HepG2 (cell line): ENCODE data around the gene KIF25. TPM values are rescaled to one million over a fixed set of nuclear protein-coding genes. Genes with fewer than 3 reads are reported as not detected.
A peak's percentile ranks its signal among the peaks of the same experiment; 100 is the strongest.

Experiments
- BCL6 ChIP-seq: IDR thresholded peaks from 2 replicates; pipeline ENCODE4 v1.6.1; 2016; ENCODE audit warnings: missing genetic modification reagents, missing compliant biosample characterization
- BHLHE40 ChIP-seq: IDR thresholded peaks from 2 replicates; pipeline ENCODE4 v1.6.1; 2011; ENCODE audit warnings: low read length, improper control_type of control experiment
- CTCF ChIP-seq: sonication (generic); formaldehyde crosslinking; IDR thresholded peaks from 2 replicates; pipeline ENCODE4 v1.5.0; 2020; ENCODE audit warnings: mild to moderate bottlenecking, missing genetic modification reagents, moderate library complexity
- FOXA1 ChIP-seq, 2 experiments: fragments of 450-650 bp in 1 of 2; sonication (generic) in 1 of 2; formaldehyde crosslinking in 1 of 2; IDR thresholded peaks; 2 replicates each; pipeline versions ENCODE4 v1.4.0 to v1.6.1; 2016 to 2020; ENCODE audit warnings: missing genetic modification reagents in 1 of 2
- FOXP1 ChIP-seq, 2 experiments: fragments of 450-650 bp in 1 of 2; IDR thresholded peaks; 2 replicates each; pipeline ENCODE4 v1.6.1; 2017 to 2018; ENCODE audit warnings: antibody characterized with exemption in 1 of 2
- GPBP1L1 ChIP-seq: sonication (generic); formaldehyde crosslinking; IDR thresholded peaks from 2 replicates; pipeline ENCODE4 v1.5.0; 2020; ENCODE audit warnings: mild to moderate bottlenecking, missing genetic modification reagents
- HNF1A ChIP-seq, 2 experiments: sonication (generic) in 1 of 2; formaldehyde crosslinking in 1 of 2; IDR thresholded peaks; 2 replicates each; pipeline versions ENCODE4 v1.4.0 to v1.6.1; 2016 to 2020; ENCODE audit warnings: borderline replicate concordance in 1 of 2, low read depth in 1 of 2, mild to moderate bottlenecking in 1 of 2, missing genetic modification reagents in 1 of 2
- HOXA3 ChIP-seq: sonication (generic); formaldehyde crosslinking; IDR thresholded peaks from 2 replicates; pipeline ENCODE4 v1.5.0; 2020; ENCODE audit warnings: missing genetic modification reagents
- HOXA7 ChIP-seq: sonication (generic); formaldehyde crosslinking; IDR thresholded peaks from 2 replicates; pipeline ENCODE4 v1.8.1; 2022; ENCODE audit warnings: mild to moderate bottlenecking, missing genetic modification reagents, moderate library complexity
- KLF16 ChIP-seq, 2 experiments: sonication (generic) in 1 of 2; formaldehyde crosslinking in 1 of 2; IDR thresholded peaks; 2 replicates each; pipeline versions ENCODE4 v1.6.1 to v1.8.0; 2016 to 2023; ENCODE audit warnings: missing genetic modification reagents in 2 of 2, missing compliant biosample characterization in 1 of 2
- MIER3 ChIP-seq: IDR thresholded peaks from 2 replicates; pipeline ENCODE4 v1.6.1; 2016; ENCODE audit warnings: missing compliant biosample characterization, borderline replicate concordance
- NFRKB ChIP-seq: fragments of 450-650 bp; IDR thresholded peaks from 2 replicates; pipeline ENCODE4 v1.6.1; 2017
- NR3C1 ChIP-seq: sonication (generic); formaldehyde crosslinking; IDR thresholded peaks from 2 replicates; pipeline ENCODE4 v1.4.0; 2020; ENCODE audit warnings: missing genetic modification reagents
- PHF8 ChIP-seq: sonication (generic); formaldehyde crosslinking; IDR thresholded peaks from 2 replicates; pipeline ENCODE4 v1.5.0; 2020; ENCODE audit warnings: missing genetic modification reagents
- TIGD3 ChIP-seq: sonication (generic); formaldehyde crosslinking; IDR thresholded peaks from 2 replicates; pipeline ENCODE4 v1.5.1; 2020; ENCODE audit warnings: mild to moderate bottlenecking, missing genetic modification reagents, borderline replicate concordance
- ZNF577 ChIP-seq: sonication (generic); formaldehyde crosslinking; IDR thresholded peaks from 2 replicates; pipeline ENCODE4 v1.4.0; 2020; ENCODE audit warnings: mild to moderate bottlenecking, low read depth, missing genetic modification reagents, borderline replicate concordance
- ZNF713 ChIP-seq: sonication (generic); formaldehyde crosslinking; IDR thresholded peaks from 2 replicates; pipeline ENCODE4 v1.4.0; 2020; ENCODE audit warnings: mild to moderate bottlenecking, missing genetic modification reagents
- ZNF772 ChIP-seq: sonication (generic); formaldehyde crosslinking; IDR thresholded peaks from 2 replicates; pipeline ENCODE4 v1.5.0; 2020; ENCODE audit warnings: mild to moderate bottlenecking, missing genetic modification reagents
- polyA plus RNA-seq, 8 experiments: library from polyadenylated mRNA; depleted of rRNA in 3 of 8; stranded (reverse) in 7 of 8; unstranded in 1 of 8; fragments of >200 nt; fragmentation: Illumina TruSeq in 4 of 8; extraction: Trizol in 4 of 8; gene quantifications; 2 replicates each; pipeline versions ENCODE4 v1.2.1 to v1.2.3, GENCODE V29; 2011 to 2016; ENCODE audit warnings: low read depth in 4 of 8, missing spikeins in 1 of 8, mixed read lengths in 1 of 8; ENCODE audit not compliant: insufficient read depth in 1 of 8
- total RNA-seq, 5 experiments: library from RNA; depleted of rRNA; stranded (reverse); fragments of >200 nt; fragmentation: Illumina TruSeq; extraction: Trizol; gene quantifications; 2 replicates each; pipeline ENCODE4 v1.2.3, GENCODE V29; 2016; ENCODE audit warnings: low read depth in 1 of 5
- TF ChIP-seq, protein P1 (sequence below): sonication (generic); formaldehyde crosslinking; IDR thresholded peaks from 2 replicates; pipeline ENCODE4 v1.4.0; 2020; ENCODE audit warnings: missing genetic modification reagents

The KIF25 gene
- total and polyA plus RNA-seq, 2 of the 13 experiments (the other 11 are each of a cell fraction or from before 2014, with no cell fraction given): not detected

DNA sequence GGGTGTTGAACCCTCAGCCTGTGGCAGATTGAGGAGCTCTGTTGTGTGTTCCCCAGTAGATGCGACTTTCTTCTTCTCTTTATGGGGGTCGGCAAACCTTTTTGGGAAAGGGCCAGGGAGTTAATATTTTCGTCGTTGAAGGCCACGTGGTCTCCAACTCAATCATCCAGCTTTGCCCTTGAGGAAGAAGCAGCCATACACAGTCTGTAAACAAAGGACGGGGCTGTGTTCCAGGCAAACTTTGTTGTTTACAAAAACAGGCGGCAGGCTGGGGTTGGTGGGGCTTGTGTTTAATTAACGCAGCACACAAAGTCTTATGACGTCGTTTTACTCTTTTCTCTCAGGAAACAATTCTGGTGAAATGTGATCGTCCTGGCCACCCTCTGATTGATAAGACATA is 20.2 kb downstream of the KIF25 start (continued):
- no peak for TF ChIP-seq HNF1A (IDR thresholded peaks at IDR 0.05; ENCODE audit: low read depth)
- no peak for TF ChIP-seq HNF1A (CRISPR knock-in tag; IDR thresholded peaks at IDR 0.05; ENCODE audit: borderline replicate concordance)
- TF ChIP-seq TIGD3 (CRISPR knock-in tag): no peak
- TF ChIP-seq ZNF577: no peak
- no peak for TF ChIP-seq CTCF (CRISPR knock-in tag)
- TF ChIP-seq, protein P1, sequence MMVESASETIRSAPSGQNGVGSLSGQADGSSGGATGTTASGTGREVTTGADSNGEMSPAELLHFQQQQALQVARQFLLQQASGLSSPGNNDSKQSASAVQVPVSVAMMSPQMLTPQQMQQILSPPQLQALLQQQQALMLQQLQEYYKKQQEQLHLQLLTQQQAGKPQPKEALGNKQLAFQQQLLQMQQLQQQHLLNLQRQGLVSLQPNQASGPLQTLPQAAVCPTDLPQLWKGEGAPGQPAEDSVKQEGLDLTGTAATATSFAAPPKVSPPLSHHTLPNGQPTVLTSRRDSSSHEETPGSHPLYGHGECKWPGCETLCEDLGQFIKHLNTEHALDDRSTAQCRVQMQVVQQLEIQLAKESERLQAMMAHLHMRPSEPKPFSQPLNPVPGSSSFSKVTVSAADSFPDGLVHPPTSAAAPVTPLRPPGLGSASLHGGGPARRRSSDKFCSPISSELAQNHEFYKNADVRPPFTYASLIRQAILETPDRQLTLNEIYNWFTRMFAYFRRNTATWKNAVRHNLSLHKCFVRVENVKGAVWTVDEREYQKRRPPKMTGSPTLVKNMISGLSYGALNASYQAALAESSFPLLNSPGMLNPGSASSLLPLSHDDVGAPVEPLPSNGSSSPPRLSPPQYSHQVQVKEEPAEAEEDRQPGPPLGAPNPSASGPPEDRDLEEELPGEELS (CRISPR knock-in tag): peak; percentile 56; the same call in 1 of the 2 replicates
- no peak for TF ChIP-seq FOXP1 (IDR thresholded peaks at IDR 0.05)
- TF ChIP-seq FOXP1 (CRISPR knock-in tag; IDR thresholded peaks at IDR 0.05): peak; percentile 87
- TF ChIP-seq BHLHE40: no peak
- TF ChIP-seq KLF16 (CRISPR knock-in tag; IDR thresholded peaks at IDR 0.05): 0 out of 4 replicates have a peak, but pooled peaks of 1 of the 2 experiments have one; percentile 21
- TF ChIP-seq NFRKB: no peak
- TF ChIP-seq ZNF713 (CRISPR knock-in tag): no peak
- no peak for TF ChIP-seq HOXA3 (CRISPR knock-in tag)
- no peak for TF ChIP-seq NR3C1
- no peak for TF ChIP-seq HOXA7 (CRISPR knock-in tag)
- peak; percentile 58; the same call in 1 of the 2 replicates for TF ChIP-seq MIER3 (CRISPR knock-in tag)
- TF ChIP-seq ZNF772 (CRISPR knock-in tag): no peak
- TF ChIP-seq FOXA1 (IDR thresholded peaks at IDR 0.05): no peak
- peak; percentile 41; the same call in 1 of the 2 replicates for TF ChIP-seq FOXA1 (CRISPR knock-in tag; IDR thresholded peaks at IDR 0.05)
- TF ChIP-seq GPBP1L1 (CRISPR knock-in tag): no peak
- TF ChIP-seq BCL6 (CRISPR knock-in tag): 0 out of 2 replicates have a peak, but pooled peaks have one; percentile 6
- TF ChIP-seq PHF8 (CRISPR knock-in tag): no peak
